Activated T-helper 17 cell treated with anti-CD3 and anti-CD28 coated beads, Interleukin-2, amount 50 U/mL, for 72 hours (primary cell): ENCODE data around the gene BUB3. TPM values are rescaled to one million over a fixed set of nuclear protein-coding genes. Genes with fewer than 3 reads are reported as not detected.

Experiments used
- ATAC-seq: fragments of 150-1000 bp; cut with Tn5 transposase; replicated peaks from 2 replicates; pipeline ENCODE4 v1.10.0; 2021; ENCODE audit warnings: mild to moderate bottlenecking, moderate library complexity
- H3K27ac Mint-ChIP-seq: one replicate; pipeline ENCODE4 v1.8.0; 2022; ENCODE audit warnings: mixed read lengths
- H3K27me3 Mint-ChIP-seq: one replicate; pipeline ENCODE4 v1.8.0; 2022; ENCODE audit warnings: mixed read lengths
- H3K36me3 Mint-ChIP-seq: one replicate; pipeline ENCODE4 v1.8.0; 2022; ENCODE audit warnings: low read depth, mild to moderate bottlenecking, mixed read lengths
- H3K4me1 Mint-ChIP-seq: one replicate; pipeline ENCODE4 v1.8.0; 2022; ENCODE audit warnings: mixed read lengths
- H3K4me3 Mint-ChIP-seq: one replicate; pipeline ENCODE4 v1.8.0; 2022; ENCODE audit warnings: mild to moderate bottlenecking, mixed read lengths
- H3K9me3 Mint-ChIP-seq: one replicate; pipeline ENCODE4 v1.8.0; 2022; ENCODE audit warnings: mixed read lengths
- total RNA-seq, 2 donors: library from RNA; stranded (reverse); gene quantifications; one replicate each; pipeline ENCODE4 v1.2.3, GENCODE V29; 2022

The BUB3 gene
- total RNA-seq, 2 donors from 2014 or later, result 311 to 324 TPM

GRCh38 chr10:123136221-123136805 is 17.9 kb upstream of the BUB3 start:
- Mint-ChIP-seq H3K9me3 (no peaks in the 10 kb centered on the region), H3K27ac (no peak overlapping the region), H3K4me3 (peak overlapping the region; percentile 80), H3K27me3 (peaks cover 57% of the 10 kb centered on the region), H3K4me1 (peaks cover 10% of the 10 kb centered on the region), H3K36me3 (peaks cover 19% of the 10 kb centered on the region)
- no peak for ATAC-seq

- Mint-ChIP-seq H3K9me3 (no peaks in the 10 kb centered on the region), H3K4me1 (peaks cover 10% of the 10 kb centered on the region), H3K27ac (no peak overlapping the region), H3K4me3 (peak overlapping the region; percentile 80), H3K27me3 (peaks cover 59% of the 10 kb centered on the region), H3K36me3 (peaks cover 19% of the 10 kb centered on the region)
- ATAC-seq, result no peak
Measured at GRCh38 chr10:123136806-123137642, 17.2 kb upstream of the BUB3 start.

DNA sequence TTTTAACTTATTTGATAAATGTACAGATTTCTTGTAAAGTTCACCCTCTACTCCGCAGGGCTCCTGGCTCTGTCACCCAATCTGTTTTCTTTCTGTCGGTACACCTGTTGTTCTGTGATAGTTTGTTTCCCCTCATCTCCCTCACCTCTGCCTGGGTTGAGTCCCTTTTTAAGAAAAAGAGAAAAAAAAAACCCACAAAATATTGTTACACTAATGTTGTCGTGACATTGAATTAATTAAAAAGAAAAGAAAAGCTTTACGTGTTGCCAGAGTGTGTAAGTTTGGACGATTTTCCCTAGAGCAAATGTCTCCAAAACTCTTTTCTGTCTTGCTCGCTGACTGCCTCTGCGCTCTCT is 15.1 kb upstream of the BUB3 start:
- no peak overlapping the region for H3K27ac Mint-ChIP-seq
- peak overlapping the region; percentile 41 for H3K4me3 Mint-ChIP-seq
- no peaks in the 10 kb centered on the region for H3K9me3 Mint-ChIP-seq
- no peak for ATAC-seq
- H3K4me1 Mint-ChIP-seq, result peaks cover 2% of the 10 kb centered on the region
- peaks cover 55% of the 10 kb centered on the region for H3K27me3 Mint-ChIP-seq
- H3K36me3 Mint-ChIP-seq, result peaks cover 19% of the 10 kb centered on the region

DNA sequence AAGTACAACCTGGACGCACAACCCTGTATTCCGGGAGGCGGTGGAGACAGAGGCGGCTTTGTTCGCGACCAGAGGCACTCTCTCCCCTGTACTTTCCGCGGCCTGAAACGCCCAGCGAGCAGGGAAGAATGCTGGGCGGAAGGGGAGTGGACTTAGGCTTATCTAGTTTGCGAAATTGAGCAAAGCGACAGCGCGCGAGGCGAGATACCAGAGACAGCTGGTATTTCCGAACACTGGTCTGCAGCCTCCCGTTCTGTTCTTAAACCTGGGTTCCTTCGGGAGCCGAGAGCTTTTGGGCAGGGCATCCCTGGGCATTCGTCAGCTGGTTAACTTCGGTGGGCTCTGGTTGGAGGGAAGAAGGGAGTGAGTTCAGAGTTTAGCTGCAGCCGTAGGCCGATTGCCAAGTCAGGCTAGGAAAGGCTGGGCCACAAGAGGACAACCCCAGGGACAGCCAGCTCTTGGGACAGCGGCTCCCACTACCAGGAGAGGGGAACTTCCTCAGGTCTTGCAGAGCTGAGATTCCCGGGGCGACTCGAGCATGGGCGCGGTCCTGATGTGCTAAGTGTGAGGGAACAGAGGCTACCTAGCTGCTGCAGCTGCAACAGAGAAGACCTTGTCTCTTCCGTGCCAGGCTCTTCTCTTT is 14.6 kb upstream of the BUB3 start:
- peaks cover 56% of the 10 kb centered on the region for H3K27me3 Mint-ChIP-seq
- H3K9me3 Mint-ChIP-seq, result no peaks in the 10 kb centered on the region
- no peak for ATAC-seq
- no peak overlapping the region for H3K27ac Mint-ChIP-seq
- peak overlapping the region; percentile 41 for H3K4me3 Mint-ChIP-seq
- H3K4me1 Mint-ChIP-seq, result no peaks in the 10 kb centered on the region
- peaks cover 19% of the 10 kb centered on the region for H3K36me3 Mint-ChIP-seq

GRCh38 chr10:123140164-123140982 is 13.8 kb upstream of the BUB3 start:
- Mint-ChIP-seq H3K4me3 (peak overlapping the region; percentile 41), H3K4me1 (peaks cover 6% of the 10 kb centered on the region), H3K36me3 (peaks cover 19% of the 10 kb centered on the region), H3K27me3 (peaks cover 64% of the 10 kb centered on the region), H3K27ac (no peak overlapping the region), H3K9me3 (no peaks in the 10 kb centered on the region)
- ATAC-seq, result no peak

- peak overlapping the region; percentile 41 for H3K4me3 Mint-ChIP-seq
- H3K27me3 Mint-ChIP-seq, result peaks cover 68% of the 10 kb centered on the region
- no peak for ATAC-seq
- no peaks in the 10 kb centered on the region for H3K9me3 Mint-ChIP-seq
- H3K4me1 Mint-ChIP-seq, result peaks cover 11% of the 10 kb centered on the region
- H3K27ac Mint-ChIP-seq, result no peak overlapping the region
- peaks cover 19% of the 10 kb centered on the region for H3K36me3 Mint-ChIP-seq
Measured at GRCh38 chr10:123140983-123141390, 13.2 kb upstream of the BUB3 start.

GRCh38 chr10:123141791-123142700 is 12.2 kb upstream of the BUB3 start:
- no peak overlapping the region for H3K4me3 Mint-ChIP-seq
- H3K36me3 Mint-ChIP-seq, result peaks cover 15% of the 10 kb centered on the region
- H3K4me1 Mint-ChIP-seq, result peaks cover 11% of the 10 kb centered on the region
- no peak for ATAC-seq
- no peaks in the 10 kb centered on the region for H3K9me3 Mint-ChIP-seq
- H3K27ac Mint-ChIP-seq, result no peak overlapping the region
- peaks cover 70% of the 10 kb centered on the region for H3K27me3 Mint-ChIP-seq

- H3K27ac Mint-ChIP-seq, result no peak overlapping the region
- no peak for ATAC-seq
Measured at GRCh38 chr10:123142701-123143161, 11.5 kb upstream of the BUB3 start.

GRCh38 chr10:123143162-123143824 is 10.9 kb upstream of the BUB3 start:
- peaks cover 11% of the 10 kb centered on the region for H3K4me1 Mint-ChIP-seq
- H3K4me3 Mint-ChIP-seq, result peak overlapping the region; percentile 37

More at GRCh38 chr10:123142701-123143161, 11.5 kb upstream of the BUB3 start:
- peak overlapping the region; percentile 37 for H3K4me3 Mint-ChIP-seq
- peaks cover 11% of the 10 kb centered on the region for H3K4me1 Mint-ChIP-seq
- H3K27me3 Mint-ChIP-seq, result peaks cover 73% of the 10 kb centered on the region
- H3K36me3 Mint-ChIP-seq, result peaks cover 13% of the 10 kb centered on the region
- no peaks in the 10 kb centered on the region for H3K9me3 Mint-ChIP-seq

GRCh38 chr10:123143825-123144168 is 10.4 kb upstream of the BUB3 start:
- peaks cover 8% of the 10 kb centered on the region for H3K36me3 Mint-ChIP-seq
- H3K4me1 Mint-ChIP-seq, result peaks cover 12% of the 10 kb centered on the region
- H3K27ac Mint-ChIP-seq, result no peak overlapping the region
- no peaks in the 10 kb centered on the region for H3K9me3 Mint-ChIP-seq
- ATAC-seq, result no peak
- peaks cover 67% of the 10 kb centered on the region for H3K27me3 Mint-ChIP-seq
- H3K4me3 Mint-ChIP-seq, result peak overlapping the region; percentile 37

More at GRCh38 chr10:123143162-123143824, 10.9 kb upstream of the BUB3 start:
- Mint-ChIP-seq H3K27me3 (peaks cover 71% of the 10 kb centered on the region), H3K9me3 (no peaks in the 10 kb centered on the region), H3K27ac (no peak overlapping the region), H3K36me3 (peaks cover 11% of the 10 kb centered on the region)
- ATAC-seq, result no peak

DNA sequence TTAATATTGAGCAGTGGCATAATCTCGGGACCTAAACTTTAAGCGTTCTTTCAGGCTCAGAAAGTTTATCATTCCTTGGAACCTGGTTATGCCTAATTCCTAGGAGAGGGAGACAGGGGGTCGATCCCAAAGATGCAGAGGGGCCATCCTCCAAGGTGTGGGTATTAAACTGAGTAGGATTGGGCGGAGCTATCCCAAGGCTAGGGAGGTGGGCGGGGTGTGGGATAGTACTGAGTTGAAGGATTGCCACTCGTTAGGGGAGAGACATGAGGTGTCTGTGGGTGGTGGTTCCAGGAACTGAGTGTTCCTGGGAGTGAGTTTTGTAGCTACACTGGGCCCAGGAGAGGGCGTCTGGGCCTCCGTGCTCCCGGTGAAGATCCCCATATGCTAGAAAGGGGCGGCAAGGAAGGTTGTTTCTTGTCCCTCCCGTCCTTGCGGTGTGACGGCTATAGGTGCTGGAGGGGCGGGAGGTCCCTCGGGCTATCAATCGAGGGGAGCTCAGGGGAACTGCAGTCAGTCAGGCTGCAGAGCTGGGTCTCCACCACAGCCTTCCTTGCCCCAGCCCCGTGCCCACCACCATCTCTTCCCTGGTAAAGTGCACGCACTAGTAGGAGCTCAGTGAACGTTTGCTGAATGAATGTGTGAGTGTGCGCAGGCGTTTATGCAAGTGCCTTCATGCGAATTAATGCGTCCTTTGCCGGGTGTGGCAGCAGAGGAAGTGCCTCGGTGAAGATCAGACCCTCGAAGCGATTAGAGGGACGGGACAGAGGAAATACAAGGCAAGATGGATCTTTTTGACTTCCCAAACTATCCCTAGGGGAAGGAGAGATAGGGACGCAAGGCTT is 9.3 kb upstream of the BUB3 start:
- H3K4me1 Mint-ChIP-seq, result peaks cover 16% of the 10 kb centered on the region

GRCh38 chr10:123145542-123146012 is 8.6 kb upstream of the BUB3 start:
- ATAC-seq, result no peak
- Mint-ChIP-seq H3K4me1 (peaks cover 16% of the 10 kb centered on the region), H3K27me3 (peaks cover 60% of the 10 kb centered on the region), H3K27ac (no peak overlapping the region), H3K9me3 (no peaks in the 10 kb centered on the region), H3K4me3 (peak overlapping the region; percentile 32), H3K36me3 (peaks cover 6% of the 10 kb centered on the region)

More for the DNA sequence above, 9.3 kb upstream of the BUB3 start:
- H3K4me3 Mint-ChIP-seq, result peak overlapping the region; percentile 32
- peak; percentile 37 for ATAC-seq
- no peaks in the 10 kb centered on the region for H3K9me3 Mint-ChIP-seq
- H3K36me3 Mint-ChIP-seq, result peaks cover 6% of the 10 kb centered on the region
- peaks cover 61% of the 10 kb centered on the region for H3K27me3 Mint-ChIP-seq
- H3K27ac Mint-ChIP-seq, result no peak overlapping the region
